ENCODE results near the gene RALGAPB.
"Not testable (repeated sequence)": the region's sequence is repeated elsewhere in the genome, so short reads cannot be mapped to it uniquely, and the experiment has no call there.

Gene RALGAPB

GRCh38 chr20:38435555-38435939 is 37.1 kb upstream of the RALGAPB start:
- no peak for TF ChIP-seq ZFX (IDR thresholded peaks at IDR 0.05; ENCODE audit: borderline replicate concordance)
- TF ChIP-seq CTCF (IDR thresholded peaks at IDR 0.05), result peak; percentile 77
- no peak overlapping the region for H3K27ac ChIP-seq

GRCh38 chr20:38437796-38438195 is 34.8 kb upstream of the RALGAPB start:
- H3K27ac ChIP-seq, result no peak overlapping the region
- TF ChIP-seq ZFX (IDR thresholded peaks at IDR 0.05; ENCODE audit: borderline replicate concordance) (no peak), CTCF (IDR thresholded peaks at IDR 0.05) (no peak)

GRCh38 chr20:38441110-38441509 is 31.5 kb upstream of the RALGAPB start:
- H3K27ac ChIP-seq, result not testable (repeated sequence)

- TF ChIP-seq CTCF (IDR thresholded peaks at IDR 0.05) (no peak), ZFX (IDR thresholded peaks at IDR 0.05; ENCODE audit: borderline replicate concordance) (no peak)
- no peak overlapping the region for H3K27ac ChIP-seq
Measured at GRCh38 chr20:38441916-38442315, 30.7 kb upstream of the RALGAPB start.

- TF ChIP-seq ZFX (IDR thresholded peaks at IDR 0.05; ENCODE audit: borderline replicate concordance), result no peak
- no peak overlapping the region for H3K27ac ChIP-seq
Measured at GRCh38 chr20:38445381-38445796, 27.3 kb upstream of the RALGAPB start.

GRCh38 chr20:38445901-38446425 is 26.7 kb upstream of the RALGAPB start:
- TF ChIP-seq ZFX (IDR thresholded peaks at IDR 0.05; ENCODE audit: borderline replicate concordance), result no peak
- TF ChIP-seq CTCF (IDR thresholded peaks at IDR 0.05), result no peak
- H3K27ac ChIP-seq, result no peak overlapping the region

- TF ChIP-seq CTCF (IDR thresholded peaks at IDR 0.05) (peak; percentile 96), ZFX (IDR thresholded peaks at IDR 0.05; ENCODE audit: borderline replicate concordance) (no peak)
- H3K27ac ChIP-seq, result peak overlapping the region; percentile 60
Measured at GRCh38 chr20:38446441-38447209, 26.0 kb upstream of the RALGAPB start.

- H3K27ac ChIP-seq, result peak overlapping the region; percentile 60
- TF ChIP-seq CTCF (IDR thresholded peaks at IDR 0.05) (no peak), ZFX (IDR thresholded peaks at IDR 0.05; ENCODE audit: borderline replicate concordance) (no peak)
Measured at GRCh38 chr20:38447251-38447661, 25.4 kb upstream of the RALGAPB start.

Data from 22Rv1 (cell line).